Neutrophil (primary cell): ENCODE data around the gene ZNF529.

ENCODE experiments used
- H3K27ac ChIP-seq: fragments of 200-600 bp; sonication (generic); 2 replicates; pipeline ENCODE4 v1.5.1; 2016; ENCODE audit warnings: mild to moderate bottlenecking, moderate library complexity
- H3K27me3 ChIP-seq: fragments of 200-600 bp; sonication (generic); 2 replicates; pipeline ENCODE4 v1.6.0; 2016; ENCODE audit warnings: mild to moderate bottlenecking
- H3K36me3 ChIP-seq: fragments of 200-600 bp; sonication (generic); 2 replicates; pipeline ENCODE4 v1.5.1; 2017
- H3K4me1 ChIP-seq, 2 experiments: fragments of 200-600 bp in 1 of 2; sonication (generic) in 1 of 2; 1 replicate in 1 of 2; 2 replicates in 1 of 2; pipeline versions ENCODE4 v1.5.1 to v1.6.1; 2013 to 2016; ENCODE audit warnings: low read depth in 1 of 2, low read length in 1 of 2, mild to moderate bottlenecking in 1 of 2, moderate library complexity in 1 of 2; ENCODE audit not compliant: control insufficient read depth in 1 of 2, insufficient read depth in 1 of 2
- H3K4me3 ChIP-seq, 2 experiments: fragments of 200-600 bp in 1 of 2; sonication (generic) in 1 of 2; 1 replicate in 1 of 2; 2 replicates in 1 of 2; pipeline ENCODE4 v1.5.1; 2013 to 2016; ENCODE audit warnings: low read depth in 1 of 2, low read length in 1 of 2, mild to moderate bottlenecking in 1 of 2, moderate library complexity in 1 of 2
- H3K9me3 ChIP-seq: fragments of 200-600 bp; sonication (generic); 2 replicates; pipeline ENCODE4 v1.5.1; 2016
- CTCF ChIP-seq: fragments of 200-600 bp; sonication (generic); IDR thresholded peaks from 2 replicates; pipeline ENCODE4 v1.5.1; 2016; ENCODE audit warnings: antibody characterized with exemption

ZNF529 gene

DNA sequence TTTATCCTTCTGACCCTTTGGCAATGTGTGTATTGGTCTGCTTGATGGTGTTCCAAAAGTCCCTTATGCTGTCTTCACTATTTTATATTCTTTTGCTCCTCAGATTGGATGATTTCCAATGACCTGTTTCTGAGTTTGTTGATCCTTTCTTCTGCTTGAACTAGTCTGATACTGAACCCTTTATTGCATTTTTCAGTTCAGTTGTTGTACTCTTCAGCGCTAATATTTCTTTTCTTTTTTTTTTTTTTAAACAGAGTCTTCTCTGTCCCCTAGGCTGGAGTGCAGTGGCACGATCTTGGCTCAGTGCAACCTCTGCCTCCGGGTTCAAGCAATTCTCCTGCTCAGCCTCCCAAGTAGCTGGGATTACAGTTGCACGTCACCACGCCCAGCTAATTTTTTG lies 71.1 kb downstream of the ZNF529 start:
- Histone ChIP-seq H3K4me1 (no peaks in the 10 kb centered on the region), H3K9me3 (peaks cover 25% of the 10 kb centered on the region), H3K36me3 (no peaks in the 10 kb centered on the region), H3K4me3 (no peak overlapping the region), H3K27me3 (no peaks in the 10 kb centered on the region), H3K27ac (no peak overlapping the region)
- no peak for TF ChIP-seq CTCF

DNA sequence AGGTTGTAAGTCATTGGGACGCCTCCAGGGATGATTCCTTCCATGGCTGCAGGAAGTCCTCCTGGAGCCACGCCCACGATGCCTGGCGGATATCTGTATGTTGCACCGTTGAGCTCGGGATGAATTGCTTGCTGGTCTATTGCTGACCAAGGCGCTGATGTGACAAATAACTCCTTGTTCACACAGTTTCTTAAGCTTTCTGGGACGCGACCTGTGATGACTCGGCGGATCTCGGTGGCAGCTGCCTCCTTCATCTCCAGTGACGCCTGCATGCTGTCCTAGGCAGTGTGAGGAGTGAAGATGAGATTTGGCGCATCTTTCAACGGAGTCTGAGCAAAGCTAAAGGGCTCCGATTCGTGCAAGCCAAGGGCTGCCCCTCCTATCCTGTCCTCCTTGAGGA lies 76.1 kb downstream of the ZNF529 start:
- no peak for TF ChIP-seq CTCF
- H3K4me1 ChIP-seq, result no peaks in the 10 kb centered on the region
- H3K9me3 ChIP-seq, result no peaks in the 10 kb centered on the region
- H3K4me3 ChIP-seq, result no peak overlapping the region
- no peaks in the 10 kb centered on the region for H3K36me3 ChIP-seq
- no peak overlapping the region for H3K27ac ChIP-seq
- H3K27me3 ChIP-seq, result no peaks in the 10 kb centered on the region
